NCI-H187 treated with DMSO at 0.1 percent for 48 hours (cell line): ENCODE data around the gene LBH.

ENCODE experiments used
- DNase-seq: peaks from one replicate; lab custom pipeline; 2025; lab: John Stamatoyannopoulos, UW

The LBH gene

DNA sequence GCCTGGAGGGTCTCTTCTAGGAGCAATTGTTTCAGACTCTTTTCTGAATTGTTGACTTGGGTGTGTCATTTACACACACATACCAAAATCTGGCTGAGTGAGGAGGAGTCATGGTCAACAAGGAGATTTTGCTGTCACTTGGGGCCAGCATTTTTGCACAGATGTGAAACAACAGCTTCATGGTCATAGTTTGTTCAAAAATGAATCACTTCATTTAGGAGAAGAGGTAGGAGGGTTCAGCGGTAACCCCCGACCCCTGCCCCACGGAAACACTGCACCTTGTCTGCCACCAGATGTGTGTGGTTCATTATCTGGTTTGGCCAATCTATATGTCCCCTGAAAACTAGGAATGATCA is 42.2 kb downstream of the LBH start:
- no peak for DNase-seq

DNA sequence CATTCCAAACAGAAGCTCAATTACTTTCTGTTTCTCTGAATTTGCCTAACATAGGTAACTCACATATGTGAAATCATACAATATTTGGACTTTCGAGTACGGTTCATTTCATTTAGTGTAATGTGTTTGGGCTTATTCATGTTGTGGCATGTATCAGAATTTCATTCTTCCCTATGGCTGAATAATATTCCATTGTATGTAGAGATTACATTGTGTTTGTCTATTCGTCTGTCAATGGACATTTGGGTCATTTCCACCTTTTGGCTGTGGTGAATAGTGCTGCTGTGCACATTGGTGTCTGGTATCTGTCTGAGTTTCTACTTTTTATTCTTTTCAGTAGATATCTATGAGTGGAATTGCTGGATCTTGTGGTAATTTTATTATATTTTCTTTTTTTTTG is 43.9 kb downstream of the LBH start:
- no peak for DNase-seq

DNA sequence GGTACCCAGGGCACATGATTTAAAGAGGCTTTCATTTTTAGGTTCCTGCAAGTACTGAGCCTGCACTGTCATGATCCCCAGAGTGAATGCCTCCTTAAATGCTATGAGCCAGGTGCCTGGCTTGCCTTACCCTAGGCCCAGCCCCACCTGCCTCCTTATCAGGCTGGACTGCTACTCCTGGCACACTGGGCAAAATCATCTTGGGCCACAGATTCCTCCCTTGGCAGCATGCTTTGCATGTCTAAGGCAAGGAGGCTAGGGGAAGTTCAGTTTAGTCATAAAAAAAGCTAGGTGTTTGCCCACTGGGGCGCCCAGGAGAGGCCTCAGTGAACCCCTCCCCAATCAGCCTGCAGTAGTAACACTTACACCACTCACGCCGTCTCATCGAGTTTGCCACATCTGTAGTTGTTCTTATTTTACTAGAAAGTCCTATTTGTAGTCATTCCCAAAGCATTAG is 45.1 kb downstream of the LBH start:
- DNase-seq, result no peak

DNA sequence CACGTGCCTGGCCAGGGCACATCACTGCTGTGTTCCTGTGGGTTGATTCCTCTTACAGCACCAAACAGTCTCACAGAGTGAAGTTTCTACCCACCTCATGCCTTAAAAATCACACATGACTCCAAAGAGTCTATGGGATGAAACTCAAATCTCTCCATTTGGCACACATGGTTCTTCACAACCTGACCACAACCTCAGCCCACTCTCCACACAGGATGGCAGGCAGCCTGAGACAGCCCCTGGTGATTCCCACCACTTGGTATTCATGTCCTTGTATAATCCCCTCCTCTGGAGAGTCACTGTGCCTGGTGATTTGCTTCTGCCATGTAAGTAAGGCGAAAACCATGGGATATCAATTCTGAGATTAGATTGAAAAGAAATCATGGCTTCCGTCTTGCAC is 46.2 kb downstream of the LBH start:
- DNase-seq, result no peak

DNA sequence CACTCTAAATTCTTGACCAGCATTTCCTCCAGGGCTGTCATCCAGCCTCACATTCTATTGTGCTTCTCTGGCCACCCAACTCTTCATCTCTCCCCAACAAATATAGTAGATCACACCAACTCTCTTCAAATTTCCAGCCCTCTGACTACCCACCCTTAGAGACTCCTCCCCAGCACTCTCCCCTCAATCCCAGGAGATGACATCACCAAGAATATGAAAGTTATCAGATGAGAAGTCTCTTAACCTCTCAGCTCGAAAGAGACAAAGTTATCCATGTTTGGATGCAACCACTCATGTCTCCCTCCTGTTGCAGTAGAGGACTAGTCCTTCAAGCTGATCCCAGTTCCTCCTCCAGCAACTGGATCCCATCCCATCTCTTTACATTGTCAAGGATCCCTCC is 47.1 kb downstream of the LBH start:
- DNase-seq, result no peak

DNA sequence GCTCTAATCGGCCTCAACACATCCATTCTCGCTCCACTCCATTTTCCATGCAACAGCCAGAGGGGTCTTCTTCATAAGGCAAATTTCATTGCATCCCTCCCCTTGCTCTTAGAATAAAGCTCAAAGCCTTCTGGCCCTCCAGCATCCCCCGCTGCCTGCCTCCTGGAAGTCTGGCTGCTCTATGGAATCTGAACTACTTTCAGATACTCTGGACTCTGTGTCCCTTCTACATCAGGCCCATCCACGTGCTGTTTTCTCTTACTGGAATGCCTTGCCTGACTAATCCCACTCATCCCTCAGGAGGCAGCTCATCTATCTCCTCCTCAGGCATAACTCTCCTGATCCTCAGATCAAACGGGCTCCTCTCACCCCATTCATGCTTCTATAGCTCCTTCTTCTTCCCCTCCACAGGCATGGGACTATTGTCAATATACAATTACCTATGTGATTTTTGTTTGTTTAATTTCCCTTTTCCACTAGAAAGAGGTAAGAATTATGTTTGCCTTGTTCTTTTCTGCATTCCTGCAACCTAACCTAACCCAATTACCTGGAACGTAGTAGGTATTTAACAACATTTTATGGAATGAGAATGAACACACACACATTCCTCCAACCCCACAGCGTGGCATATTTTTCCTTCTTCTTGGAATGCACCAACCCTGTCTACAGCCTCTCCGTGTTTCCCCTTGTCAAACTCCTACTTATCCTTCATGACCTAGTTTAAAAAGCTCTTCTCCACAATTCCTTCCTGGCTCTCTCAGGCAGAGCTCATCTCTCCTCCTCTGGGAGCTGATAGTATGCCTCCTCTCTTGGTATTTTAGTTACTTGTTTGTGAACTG is 49.5 kb downstream of the LBH start:
- no peak for DNase-seq

DNA sequence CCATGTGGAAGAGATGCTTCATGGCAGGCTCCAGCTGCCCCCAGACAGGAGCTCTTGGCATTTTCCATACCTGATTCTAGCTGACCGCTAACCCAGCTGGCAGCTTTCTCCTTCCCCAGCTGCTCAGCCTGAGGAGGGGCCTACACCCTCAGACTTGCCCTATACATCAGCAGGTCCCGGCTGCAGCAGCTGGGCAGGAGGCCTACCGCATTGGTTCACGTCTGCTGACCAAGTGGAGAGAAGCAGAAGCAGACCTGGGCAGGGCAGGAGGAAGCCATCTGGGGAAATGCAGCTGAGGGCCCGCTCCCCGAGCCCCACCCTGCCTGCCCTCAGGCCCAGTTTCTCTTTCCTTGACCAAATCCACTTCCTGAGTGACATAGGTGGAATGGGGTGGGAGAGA is 50.7 kb downstream of the LBH start:
- no peak for DNase-seq

DNA sequence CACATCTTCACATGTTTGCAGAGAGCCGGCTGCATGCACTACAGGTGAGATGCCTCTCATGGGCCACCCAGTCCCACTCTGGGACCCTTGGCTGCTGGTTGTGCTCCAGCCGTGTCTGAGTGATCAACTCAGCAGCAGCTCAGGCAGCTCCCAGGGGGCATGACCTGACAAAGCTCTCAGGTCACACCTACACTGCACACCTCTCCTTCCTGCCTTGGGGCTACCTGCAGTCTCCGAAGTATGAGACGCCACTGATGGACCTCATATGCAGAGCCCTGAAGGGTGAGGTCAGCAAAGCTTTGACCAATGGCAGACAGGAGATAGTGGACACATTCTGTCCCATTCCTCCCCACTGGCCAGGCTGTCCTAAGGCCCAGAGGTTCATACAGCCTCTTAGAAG is 51.4 kb downstream of the LBH start:
- no peak for DNase-seq

DNA sequence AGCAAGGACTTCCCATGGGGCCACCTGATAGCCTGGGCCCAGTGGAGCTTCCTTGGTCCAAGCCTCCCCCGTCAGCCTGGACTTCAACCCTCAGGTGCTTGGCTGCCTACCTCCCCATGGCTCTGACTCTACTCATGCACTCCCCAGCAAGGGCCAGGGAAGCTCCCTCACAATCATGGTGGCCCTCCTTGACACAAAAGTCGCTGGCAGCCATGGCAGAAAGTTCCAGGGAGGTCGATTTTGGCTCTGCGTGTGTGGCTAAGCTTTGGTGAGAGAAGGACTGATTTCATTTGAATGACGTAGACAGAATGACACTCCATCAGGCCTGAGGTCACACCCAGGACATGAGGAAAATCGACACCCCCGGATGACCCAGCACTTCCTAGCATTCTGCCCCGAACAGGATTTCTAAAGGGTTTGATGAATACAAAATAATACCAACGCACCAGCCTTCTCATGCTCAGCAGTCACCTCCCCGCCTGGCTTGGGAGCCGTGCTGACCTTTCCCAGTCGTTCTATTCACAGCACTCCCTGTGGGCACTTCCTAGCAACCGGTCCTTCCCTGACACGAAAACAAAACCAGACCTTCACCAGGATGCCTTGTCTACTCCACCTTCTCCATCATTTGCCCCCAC is 52.7 kb downstream of the LBH start:
- DNase-seq, result no peak

DNA sequence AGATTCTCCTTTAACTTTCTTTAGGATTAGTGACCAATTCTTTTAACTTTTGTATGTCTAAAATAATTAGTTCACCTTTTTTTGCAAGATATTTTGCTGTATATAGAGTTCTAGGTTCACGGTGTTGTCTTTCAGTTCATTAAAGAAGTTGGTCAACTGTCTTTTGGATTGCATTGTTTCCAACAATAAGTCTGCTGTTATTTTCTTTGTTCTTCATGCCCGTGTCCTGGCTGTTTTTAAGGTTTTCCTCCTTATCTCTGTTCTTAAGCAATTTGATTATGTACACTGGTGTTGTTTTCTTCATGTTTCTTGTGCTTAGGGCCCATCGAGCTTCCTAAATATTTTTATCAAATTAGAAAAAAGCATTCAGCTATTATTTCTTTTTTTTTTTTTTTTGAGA is 54.4 kb downstream of the LBH start:
- DNase-seq, result no peak

DNA sequence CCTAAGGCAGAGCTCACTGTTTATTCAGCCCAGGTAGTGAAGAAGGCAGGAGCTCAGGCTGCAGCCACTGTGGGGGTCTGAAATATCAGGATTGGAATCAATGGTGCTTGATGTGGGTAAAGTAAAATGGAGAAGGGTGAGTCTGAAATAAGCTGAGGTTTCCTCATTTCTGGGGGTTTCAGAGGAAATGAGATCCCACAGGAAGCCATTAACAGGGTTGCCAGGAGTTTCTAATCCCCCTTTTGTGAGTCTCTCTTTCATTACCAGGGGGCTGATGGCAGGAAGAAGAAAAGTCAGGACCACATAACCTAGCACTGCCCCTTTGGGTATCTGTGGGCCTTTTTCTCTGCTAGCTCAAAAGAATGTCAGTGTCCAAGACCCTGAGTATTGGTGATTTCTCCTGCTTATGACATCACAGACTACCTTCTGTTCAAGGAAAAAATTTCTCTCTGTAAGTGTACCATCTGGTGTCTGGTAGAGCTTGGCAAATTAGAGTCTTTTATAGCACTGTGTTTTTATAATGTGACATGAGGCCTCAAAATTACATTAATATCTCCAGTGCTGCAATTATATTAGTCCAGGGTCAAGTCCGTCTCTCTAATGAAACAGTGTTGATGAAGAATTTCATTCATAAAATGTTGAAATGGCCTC is 56.0 kb downstream of the LBH start:
- no peak for DNase-seq

DNA sequence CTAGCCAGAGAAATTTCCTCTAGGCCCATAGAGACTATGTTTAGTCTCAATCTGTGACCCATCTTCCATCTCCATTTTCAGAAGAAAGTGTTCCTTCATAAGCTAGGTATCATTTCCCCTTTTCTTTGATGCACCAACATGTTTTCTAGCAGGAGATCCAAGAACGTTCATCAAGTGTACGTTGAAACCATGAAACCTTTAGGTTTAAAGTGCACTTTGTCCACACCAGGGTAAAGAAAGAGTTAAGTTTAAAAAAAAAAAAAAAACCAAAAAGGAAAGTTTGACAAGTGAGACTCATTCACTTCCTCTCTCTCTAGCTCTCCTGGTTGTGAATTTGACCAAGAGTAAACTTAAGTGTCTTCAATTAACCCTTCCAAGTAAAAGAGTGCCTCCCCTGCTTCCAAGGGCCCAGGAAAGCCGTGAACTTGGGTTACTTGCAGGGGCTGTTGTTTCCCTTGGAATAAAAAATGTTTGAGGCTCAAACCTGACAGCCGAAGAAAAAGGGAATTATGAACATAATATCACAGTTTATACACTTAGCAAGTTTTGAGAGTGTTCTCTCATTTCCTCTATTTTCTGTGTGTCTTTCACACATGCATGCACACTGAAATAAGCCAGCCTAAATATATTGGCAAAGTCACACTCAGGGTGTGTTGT is 56.7 kb downstream of the LBH start:
- DNase-seq, result no peak

DNA sequence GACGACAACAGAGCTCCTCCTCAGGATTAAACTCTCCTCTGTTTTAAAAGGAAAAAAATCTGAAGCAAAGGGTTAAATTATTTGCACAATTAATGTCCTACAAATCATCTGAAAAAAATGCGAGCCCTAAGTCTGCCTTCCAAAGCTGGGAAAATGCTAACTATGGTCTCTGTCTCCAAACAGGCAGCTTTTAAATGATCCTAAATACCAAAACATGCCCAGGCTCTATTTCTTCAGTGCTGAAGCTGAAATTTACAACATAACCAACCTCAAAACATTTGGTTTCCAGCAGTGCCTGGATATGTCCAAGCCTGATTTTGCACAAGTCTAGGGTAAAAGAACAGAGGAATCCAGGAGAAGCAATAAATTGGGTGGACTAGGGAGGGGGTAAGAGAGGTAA is 57.2 kb downstream of the LBH start:
- DNase-seq, result no peak

DNA sequence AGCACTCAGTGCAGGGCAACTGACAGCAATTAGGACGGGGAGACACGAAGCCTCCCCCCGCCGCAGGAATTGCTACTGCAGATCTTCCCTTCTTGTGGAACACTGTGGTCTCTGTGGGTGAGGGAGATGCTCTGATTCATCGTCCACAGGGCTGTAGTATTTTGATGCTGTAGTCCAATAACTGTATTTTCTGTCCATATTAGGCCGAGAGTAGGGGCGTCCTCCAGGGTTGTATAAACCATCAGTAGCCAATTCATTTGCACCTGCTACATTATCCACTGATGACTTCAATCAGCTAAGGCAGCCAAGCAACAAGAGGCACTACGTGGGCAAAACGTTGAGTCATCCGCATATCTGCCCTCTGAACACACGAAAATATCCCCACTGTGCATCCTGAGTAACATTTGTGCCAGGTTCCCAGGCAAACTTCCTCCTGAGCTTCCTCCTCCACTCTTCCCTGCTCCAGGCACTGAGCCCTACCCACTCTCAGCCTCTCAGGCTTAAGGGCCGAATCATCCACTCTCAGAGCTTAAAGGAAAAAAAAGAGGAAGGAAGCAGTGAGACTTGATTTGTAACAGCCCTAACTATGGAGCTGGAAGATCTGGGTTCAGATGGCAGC is 62.1 kb downstream of the LBH start:
- no peak for DNase-seq

DNA sequence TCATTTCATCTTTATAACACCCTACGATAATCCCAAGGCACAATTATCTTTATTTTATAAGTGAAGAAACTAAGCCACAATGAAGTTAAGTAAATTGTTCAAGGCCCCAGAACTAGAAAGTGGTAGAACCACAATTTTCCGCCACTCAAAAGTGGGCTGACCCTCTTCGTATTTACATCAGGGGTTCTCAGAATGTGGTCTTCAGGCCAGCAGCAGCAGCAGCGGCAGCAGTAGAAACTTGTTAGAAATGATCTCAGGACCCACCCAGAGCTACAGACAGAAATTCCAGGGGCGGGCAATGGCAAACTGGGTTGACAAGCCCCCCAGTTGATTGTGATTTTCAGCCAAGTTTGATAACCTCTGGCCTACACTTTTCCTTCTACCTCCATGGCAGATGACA is 62.8 kb downstream of the LBH start:
- DNase-seq, result no peak

DNA sequence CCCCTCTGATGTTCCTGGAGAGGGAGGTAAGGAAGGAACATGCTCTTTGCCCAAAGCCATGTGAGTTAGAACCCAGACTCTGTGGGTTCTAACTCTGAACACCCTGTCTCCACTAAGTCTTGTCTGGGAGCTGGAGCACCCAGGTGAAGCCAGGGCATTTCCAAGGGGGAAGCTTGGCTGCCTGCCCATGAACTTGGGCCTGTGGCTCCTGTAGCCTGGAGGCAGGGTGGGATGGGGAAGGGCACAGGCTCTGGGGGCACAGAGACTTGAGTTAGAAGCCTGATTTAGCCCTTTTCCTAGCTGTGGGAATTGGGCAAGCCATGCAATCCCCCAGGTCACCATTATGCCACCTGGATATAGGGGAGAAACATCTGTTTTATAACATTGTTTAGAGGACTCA is 65.2 kb downstream of the LBH start:
- no peak for DNase-seq

DNA sequence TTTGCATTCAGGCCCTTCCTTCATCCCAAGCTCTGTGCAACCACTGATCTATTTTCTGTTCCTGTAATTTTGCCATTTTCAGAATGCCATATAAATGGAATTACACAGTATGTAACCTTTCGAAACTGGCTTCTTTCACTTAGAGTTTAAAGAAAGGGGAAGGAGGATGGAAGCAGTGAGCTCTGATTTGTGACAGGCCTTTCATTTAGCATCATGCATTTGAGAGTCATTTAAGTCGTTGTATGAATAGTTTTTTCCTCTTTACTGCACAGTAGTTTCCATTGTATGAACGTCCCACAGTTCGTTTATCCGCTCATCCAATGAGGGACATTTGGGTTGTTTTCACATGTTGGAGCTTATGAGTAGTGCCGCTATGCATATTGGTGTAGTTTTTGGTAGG is 67.0 kb downstream of the LBH start:
- DNase-seq, result no peak

DNA sequence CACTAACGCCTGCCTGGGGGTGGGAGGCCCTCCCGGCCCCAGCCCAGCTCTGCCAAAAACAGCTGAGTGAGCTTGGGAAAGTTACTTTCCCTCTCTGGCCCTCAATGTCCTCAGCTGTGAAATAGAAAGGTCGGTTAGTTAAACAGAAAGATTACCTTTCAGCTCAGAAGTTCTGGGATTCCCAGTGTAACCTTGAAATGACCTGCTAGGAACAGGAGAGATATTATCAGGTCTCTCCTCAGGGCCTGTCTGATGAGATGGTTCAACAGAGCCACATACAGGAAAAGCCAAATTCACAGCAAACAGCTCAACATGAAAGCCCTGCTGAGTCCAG is 68.8 kb downstream of the LBH start:
- DNase-seq, result no peak

DNA sequence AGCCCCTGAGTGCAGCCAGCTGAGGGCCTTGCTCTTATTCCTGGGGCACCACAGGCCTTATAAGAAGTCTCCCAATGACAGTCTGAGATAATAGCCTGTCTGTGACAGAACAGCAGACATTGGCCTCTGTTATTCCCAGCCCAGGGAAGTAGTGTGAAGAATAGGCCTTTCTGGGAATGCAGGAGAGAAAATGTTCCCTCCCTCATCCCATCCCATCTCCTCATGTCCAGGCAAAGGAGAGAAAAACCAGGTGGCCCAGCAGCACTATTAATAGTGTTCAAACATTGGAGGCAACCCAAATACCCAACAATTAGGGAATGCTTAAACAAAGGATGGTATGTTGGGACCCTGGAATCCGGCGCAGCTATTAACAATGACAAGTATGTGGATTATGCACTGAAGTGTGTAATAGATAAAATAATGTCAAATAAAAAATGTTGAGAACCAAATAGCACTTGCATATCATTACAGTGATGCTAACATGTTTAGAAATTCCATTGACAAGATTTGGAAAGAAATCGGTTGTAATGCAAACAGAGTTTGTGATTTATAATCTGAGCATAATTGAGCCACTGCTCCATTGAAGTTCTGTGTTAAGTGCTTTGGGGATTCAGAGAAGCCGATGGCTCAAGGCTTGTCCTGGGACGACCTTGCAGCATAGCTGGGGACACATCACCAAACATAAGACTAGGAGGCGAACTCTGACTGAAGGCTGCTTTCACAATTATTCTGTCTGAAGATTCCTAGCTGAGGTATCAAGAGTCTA is 69.3 kb downstream of the LBH start:
- DNase-seq, result no peak

DNA sequence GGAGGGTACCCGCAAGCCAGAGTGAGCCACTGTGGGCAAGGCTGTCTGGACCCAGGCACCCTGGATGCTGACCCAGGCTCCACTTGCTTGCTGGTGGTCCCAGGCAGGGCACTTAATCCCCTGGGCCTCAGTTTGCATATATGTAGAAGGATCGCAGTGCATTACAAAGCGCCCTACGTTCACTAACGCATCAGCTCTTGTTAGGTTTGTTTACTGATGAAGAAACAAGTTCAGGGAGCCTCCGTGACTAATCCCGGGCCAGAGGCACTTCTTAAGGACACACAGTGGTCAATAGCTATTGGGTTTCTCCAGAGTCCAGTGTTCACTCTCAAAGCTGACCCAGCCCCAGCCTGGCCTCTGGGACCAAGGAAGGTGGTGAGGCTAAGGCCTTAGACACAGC is 70.2 kb downstream of the LBH start:
- no peak for DNase-seq

DNA sequence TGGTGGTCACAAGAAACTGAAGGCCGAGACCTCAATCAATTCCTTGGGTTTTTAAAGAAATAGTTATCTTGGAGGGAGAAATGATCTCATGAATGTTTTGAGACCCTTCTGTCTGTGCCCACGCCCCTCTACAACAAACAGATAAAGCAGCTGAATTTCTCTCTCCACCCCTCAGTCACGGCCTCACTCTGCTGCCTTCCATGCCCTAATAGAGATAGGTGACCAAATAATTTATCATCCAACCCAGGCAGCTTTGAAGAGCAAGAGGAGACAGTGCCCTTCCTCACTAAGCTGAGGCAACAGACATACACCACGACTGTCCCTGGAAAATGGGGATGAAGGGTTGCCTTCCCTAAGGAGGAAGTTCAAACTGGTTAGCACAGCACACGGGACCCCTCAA is 71.2 kb downstream of the LBH start:
- DNase-seq, result no peak

DNA sequence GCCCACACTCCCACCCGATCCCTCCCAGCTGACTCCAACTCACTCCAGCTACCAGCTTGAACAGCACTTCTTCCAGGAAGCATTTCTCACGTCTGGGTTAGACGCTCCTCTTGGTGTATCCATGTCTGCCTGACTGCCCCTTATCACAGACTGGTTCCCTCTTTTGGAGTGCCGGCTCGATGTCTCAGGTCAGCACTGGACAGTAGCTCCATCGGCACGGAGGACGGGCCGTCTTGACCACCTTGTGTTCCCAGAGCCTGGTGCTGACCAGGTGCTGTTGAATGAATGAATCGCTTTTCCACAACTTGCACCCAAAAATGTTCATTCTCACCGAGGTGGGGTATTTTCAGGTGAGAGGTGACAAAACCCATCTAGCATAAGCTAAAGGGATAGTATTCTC is 71.8 kb downstream of the LBH start:
- DNase-seq, result no peak
